ENCODE results near the gene KLRC3.

Gene KLRC3

GRCh38 chr12:10406725-10407124 lies 13.7 kb downstream of the KLRC3 start:
- H3K79me2 ChIP-seq (ENCODE audit: insufficient read depth, low read length), result no peaks in the 10 kb centered on the region
- no peak overlapping the region for H3K4me3 ChIP-seq (ENCODE audit: low read depth in 1 of 2, low read length in 2 of 2)
- no peak for TF ChIP-seq EZH2 (IDR thresholded peaks at IDR 0.05; ENCODE audit: borderline replicate concordance, low read depth, low read length, severe bottlenecking)
- TF ChIP-seq CTCF (IDR thresholded peaks at IDR 0.05; ENCODE audit: borderline replicate concordance, extremely low read depth, low read length, poor library complexity, severe bottlenecking), result no peak

GRCh38 chr12:10405294-10405693 lies 15.1 kb downstream of the KLRC3 start:
- DNase-seq (no peak), ATAC-seq (ENCODE audit: insufficient read depth, low read depth) (no peak)
- Histone ChIP-seq H4K20me1 (ENCODE audit: insufficient read depth, low read length) (no peaks in the 10 kb centered on the region), H3K9me3 (ENCODE audit: insufficient read depth, low read length, severe bottlenecking) (no peaks in the 10 kb centered on the region), H3K27me3 (ENCODE audit: insufficient read depth, low read length, poor library complexity) (no peaks in the 10 kb centered on the region), H3K36me3 (ENCODE audit: insufficient read depth, low read length) (no peaks in the 10 kb centered on the region), H3K79me2 (ENCODE audit: insufficient read depth, low read length) (no peaks in the 10 kb centered on the region), H2AFZ (ENCODE audit: low read depth, low read length) (no peak overlapping the region), H3K4me3 (ENCODE audit: low read depth in 1 of 2, low read length in 2 of 2) (no peak overlapping the region), H3K4me1 (ENCODE audit: insufficient read depth, low read length) (no peaks in the 10 kb centered on the region), H3K9ac (ENCODE audit: low read depth, low read length) (no peak overlapping the region), H3K4me2 (ENCODE audit: insufficient read depth, low read length) (no peak overlapping the region), H3K27ac (ENCODE audit: low read length) (no peak overlapping the region)
- TF ChIP-seq CTCF (IDR thresholded peaks at IDR 0.05; ENCODE audit: borderline replicate concordance, extremely low read depth, low read length, poor library complexity, severe bottlenecking) (no peak), EZH2 (IDR thresholded peaks at IDR 0.05; ENCODE audit: borderline replicate concordance, low read depth, low read length, severe bottlenecking) (no peak)

More at GRCh38 chr12:10406725-10407124, 13.7 kb downstream of the KLRC3 start:
- Histone ChIP-seq H3K4me1 (ENCODE audit: insufficient read depth, low read length) (no peaks in the 10 kb centered on the region), H3K9me3 (ENCODE audit: insufficient read depth, low read length, severe bottlenecking) (no peaks in the 10 kb centered on the region), H3K27ac (ENCODE audit: low read length) (no peak overlapping the region), H2AFZ (ENCODE audit: low read depth, low read length) (no peak overlapping the region), H3K36me3 (ENCODE audit: insufficient read depth, low read length) (no peaks in the 10 kb centered on the region), H4K20me1 (ENCODE audit: insufficient read depth, low read length) (no peaks in the 10 kb centered on the region), H3K4me2 (ENCODE audit: insufficient read depth, low read length) (no peak overlapping the region), H3K9ac (ENCODE audit: low read depth, low read length) (no peak overlapping the region), H3K27me3 (ENCODE audit: insufficient read depth, low read length, poor library complexity) (no peaks in the 10 kb centered on the region)
- DNase-seq (no peak), ATAC-seq (ENCODE audit: insufficient read depth, low read depth) (no peak)

GRCh38 chr12:10404798-10405197 lies 15.6 kb downstream of the KLRC3 start:
- H3K9me3 ChIP-seq (ENCODE audit: insufficient read depth, low read length, severe bottlenecking), result no peaks in the 10 kb centered on the region
- H3K27me3 ChIP-seq (ENCODE audit: insufficient read depth, low read length, poor library complexity), result no peaks in the 10 kb centered on the region
- H3K36me3 ChIP-seq (ENCODE audit: insufficient read depth, low read length), result no peaks in the 10 kb centered on the region
- no peaks in the 10 kb centered on the region for H3K4me1 ChIP-seq (ENCODE audit: insufficient read depth, low read length)
- TF ChIP-seq EZH2 (IDR thresholded peaks at IDR 0.05; ENCODE audit: borderline replicate concordance, low read depth, low read length, severe bottlenecking) (no peak), CTCF (IDR thresholded peaks at IDR 0.05; ENCODE audit: borderline replicate concordance, extremely low read depth, low read length, poor library complexity, severe bottlenecking) (no peak)
- H2AFZ ChIP-seq (ENCODE audit: low read depth, low read length), result no peak overlapping the region
- no peak for ATAC-seq (ENCODE audit: insufficient read depth, low read depth)
- H3K27ac ChIP-seq (ENCODE audit: low read length), result no peak overlapping the region
- DNase-seq, result no peak
- H3K4me3 ChIP-seq (ENCODE audit: low read depth in 1 of 2, low read length in 2 of 2), result no peak overlapping the region
- no peak overlapping the region for H3K9ac ChIP-seq (ENCODE audit: low read depth, low read length)
- H4K20me1 ChIP-seq (ENCODE audit: insufficient read depth, low read length), result no peaks in the 10 kb centered on the region
- H3K79me2 ChIP-seq (ENCODE audit: insufficient read depth, low read length), result no peaks in the 10 kb centered on the region
- no peak overlapping the region for H3K4me2 ChIP-seq (ENCODE audit: insufficient read depth, low read length)

- TF ChIP-seq CTCF (IDR thresholded peaks at IDR 0.05; ENCODE audit: borderline replicate concordance, extremely low read depth, low read length, poor library complexity, severe bottlenecking) (no peak), EZH2 (IDR thresholded peaks at IDR 0.05; ENCODE audit: borderline replicate concordance, low read depth, low read length, severe bottlenecking) (no peak)
- H3K9ac ChIP-seq (ENCODE audit: low read depth, low read length), result no peak overlapping the region
- no peak for ATAC-seq (ENCODE audit: insufficient read depth, low read depth)
- H3K27ac ChIP-seq (ENCODE audit: low read length), result no peak overlapping the region
- peaks cover 5% of the 10 kb centered on the region for H3K27me3 ChIP-seq (ENCODE audit: insufficient read depth, low read length, poor library complexity)
- no peak overlapping the region for H3K4me2 ChIP-seq (ENCODE audit: insufficient read depth, low read length)
- no peaks in the 10 kb centered on the region for H3K4me1 ChIP-seq (ENCODE audit: insufficient read depth, low read length)
- H4K20me1 ChIP-seq (ENCODE audit: insufficient read depth, low read length), result no peaks in the 10 kb centered on the region
- DNase-seq, result no peak
- H2AFZ ChIP-seq (ENCODE audit: low read depth, low read length), result no peak overlapping the region
- no peaks in the 10 kb centered on the region for H3K79me2 ChIP-seq (ENCODE audit: insufficient read depth, low read length)
- H3K4me3 ChIP-seq (ENCODE audit: low read depth in 1 of 2, low read length in 2 of 2), result no peak overlapping the region
- no peaks in the 10 kb centered on the region for H3K9me3 ChIP-seq (ENCODE audit: insufficient read depth, low read length, severe bottlenecking)
- H3K36me3 ChIP-seq (ENCODE audit: insufficient read depth, low read length), result no peaks in the 10 kb centered on the region
Measured at GRCh38 chr12:10400829-10401228, 19.6 kb downstream of the KLRC3 start.
